Coronary artery (tissue), 2 donors: ENCODE data around the gene FAM151B.
"Not testable (repeated sequence)": the region's sequence is repeated elsewhere in the genome, so short reads cannot be mapped to it uniquely, and the experiment has no call there.

Experiments used
- DNase-seq: peaks from one replicate; pipeline ENCODE4 v3.0.0-alpha.2; 2017; ENCODE audit warnings: low spot score
- H3K27ac ChIP-seq, 2 donors: fragments of 200-600 bp; sonication (generic); one replicate each; pipeline ENCODE4 v1.5.1; 2016 to 2019
- H3K4me3 ChIP-seq: fragments of 200-600 bp; sonication (generic); 2 replicates; pipeline ENCODE4 v1.5.1; 2016; ENCODE audit warnings: mild to moderate bottlenecking, moderate library complexity
- CTCF ChIP-seq: fragments of 200-600 bp; sonication (generic); IDR thresholded peaks from one replicate; pipeline ENCODE4 v1.5.1; 2019; ENCODE audit warnings: antibody characterized with exemption

The FAM151B gene

GRCh38 chr5:80482578-80482977 lies 5.3 kb upstream of the FAM151B start:
- Histone ChIP-seq H3K4me3 (no peak overlapping the region), H3K27ac (no peak overlapping the region)
- DNase-seq, result no peak
- no peak for TF ChIP-seq CTCF

DNA sequence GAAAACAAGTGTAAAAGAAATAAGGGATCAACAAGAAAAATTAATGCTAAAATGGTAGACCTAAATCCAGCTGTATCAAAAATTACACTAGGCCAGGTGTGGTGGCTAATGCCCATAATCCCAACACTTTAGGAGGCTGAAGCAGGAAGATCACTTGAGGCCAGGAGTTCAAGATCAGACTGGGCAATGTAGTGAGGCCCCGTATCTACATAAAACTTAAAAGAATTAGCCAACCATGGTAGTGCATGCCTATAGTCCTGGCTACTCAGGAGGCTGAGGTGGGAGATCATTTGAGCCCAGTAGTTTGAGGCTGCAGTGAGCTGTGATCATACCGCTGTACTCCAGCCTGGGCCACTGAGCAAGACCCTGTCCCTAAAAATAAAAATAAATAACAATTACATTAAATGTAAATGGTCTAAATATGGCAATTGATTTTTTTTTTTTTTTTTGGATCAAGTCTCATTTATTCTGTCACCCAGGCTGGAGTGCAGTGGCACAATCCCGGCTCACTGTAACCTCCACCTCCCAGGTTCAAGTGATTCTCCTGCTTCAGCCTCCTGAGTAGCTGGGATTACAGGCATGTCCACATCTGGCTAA lies 4.2 kb upstream of the FAM151B start:
- Histone ChIP-seq H3K27ac (no peak overlapping the region), H3K4me3 (no peak overlapping the region)
- no peak for TF ChIP-seq CTCF
- DNase-seq, result no peak

DNA sequence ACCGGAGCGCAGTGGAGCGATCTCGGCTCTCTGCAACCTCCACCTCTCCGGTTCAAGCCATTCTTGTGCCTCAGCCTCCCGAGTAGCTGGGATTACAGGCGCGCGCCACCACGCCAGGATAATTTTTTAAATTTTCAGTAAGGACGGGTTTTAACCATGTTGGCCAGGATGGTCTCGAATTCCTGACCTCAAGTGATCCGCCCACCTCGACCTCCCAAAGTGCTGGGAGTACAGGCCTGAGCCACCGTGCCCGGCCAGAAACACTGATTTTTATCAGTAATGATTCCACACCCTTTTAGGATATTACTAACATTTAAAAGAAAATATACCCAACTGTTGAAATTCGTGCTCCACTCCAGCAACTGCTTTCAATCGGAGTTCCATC lies 464 bp upstream of the FAM151B start:
- Histone ChIP-seq H3K4me3 (peak overlapping the region; percentile 77), H3K27ac (peak overlapping the region; percentile 69 to 71)
- DNase-seq, result no peak
- no peak for TF ChIP-seq CTCF

DNA sequence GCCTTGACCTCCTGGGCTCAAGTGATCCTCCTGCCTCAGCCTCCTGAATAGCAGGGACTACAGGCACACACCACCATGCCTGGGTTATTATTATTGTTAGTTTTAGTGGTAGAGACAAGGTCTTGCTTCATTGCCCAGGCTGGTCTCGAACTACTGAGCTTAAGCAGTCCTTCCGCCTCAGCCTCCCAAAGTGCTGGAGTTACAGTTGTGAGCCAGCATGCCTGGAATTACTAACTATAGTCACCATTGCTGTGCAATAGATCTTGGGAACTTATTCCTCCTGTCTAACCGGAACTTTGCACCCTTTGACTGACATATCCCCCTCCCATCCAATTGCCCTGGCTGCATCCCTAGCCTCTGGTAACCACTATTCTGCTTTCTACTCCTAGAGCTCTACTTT lies 3.4 kb downstream of the FAM151B start:
- Histone ChIP-seq H3K27ac (no peak overlapping the region), H3K4me3 (no peak overlapping the region)
- TF ChIP-seq CTCF, result no peak
- no peak for DNase-seq

GRCh38 chr5:80492741-80493140 lies 4.8 kb downstream of the FAM151B start:
- no peak for DNase-seq
- no peak for TF ChIP-seq CTCF
- Histone ChIP-seq H3K27ac (no peak overlapping the region), H3K4me3 (no peak overlapping the region)

- not testable (repeated sequence) for DNase-seq, H3K27ac ChIP-seq, H3K4me3 ChIP-seq
Observed at GRCh38 chr5:80493443-80493842, 5.5 kb downstream of the FAM151B start.

DNA sequence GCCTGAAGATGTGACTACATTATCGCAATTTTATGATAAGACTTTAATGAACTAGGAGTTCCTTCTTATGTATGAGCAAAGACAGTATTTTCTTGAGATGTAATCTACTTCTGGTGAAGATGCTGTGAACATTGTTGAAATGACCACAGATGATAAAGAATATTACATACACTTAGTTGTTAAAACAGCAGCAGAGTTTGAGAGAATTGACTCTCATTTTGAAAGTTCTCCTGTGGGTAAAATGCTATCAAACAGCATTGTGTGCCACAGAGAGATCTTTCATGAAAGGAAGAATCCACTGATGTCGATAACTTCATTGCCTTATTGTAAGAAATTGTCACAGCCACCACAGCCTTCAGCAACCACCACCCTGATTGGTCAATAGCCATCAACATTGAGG lies 8.0 kb downstream of the FAM151B start:
- no peak for DNase-seq
- Histone ChIP-seq H3K4me3 (no peak overlapping the region), H3K27ac (no peak overlapping the region)
- no peak for TF ChIP-seq CTCF

- no peak for DNase-seq
- no peak for TF ChIP-seq CTCF
- no peak overlapping the region for H3K4me3 ChIP-seq
- no peak overlapping the region for H3K27ac ChIP-seq
Observed at GRCh38 chr5:80502800-80503199, 14.9 kb downstream of the FAM151B start.
